Activated T-helper 1 cell treated with anti-CD3 and anti-CD28 coated beads, Interleukin-12 subunit alpha, Interleukin-12 subunit beta, Interleukin-2, Interleukin-4 antibody, amounts not matched to agents 30 ng/mL and 10 ng/mL and 1 ng/mL, durations not matched to agents 14 hours and 24 hours and 36 hours (primary cell): Measurements from ENCODE around the gene RNF11. TPM values are rescaled to one million over a fixed set of nuclear protein-coding genes. Genes with fewer than 3 reads are reported as not detected.

Source experiments
- DNase-seq: peaks from one replicate; pipeline ENCODE4 v3.0.0; 2021; ENCODE audit warnings: low spot score
- H3K27ac Mint-ChIP-seq: one replicate; pipeline ENCODE4 v1.8.0; 2021; ENCODE audit warnings: mild to moderate bottlenecking, mixed read lengths
- H3K27me3 Mint-ChIP-seq: one replicate; pipeline ENCODE4 v1.8.0; 2022; ENCODE audit warnings: mild to moderate bottlenecking, moderate library complexity, mixed read lengths; ENCODE audit not compliant: insufficient read depth
- H3K36me3 Mint-ChIP-seq: one replicate; pipeline ENCODE4 v1.8.0; 2021; ENCODE audit warnings: low read depth, mixed read lengths
- H3K4me1 Mint-ChIP-seq: one replicate; pipeline ENCODE4 v1.8.0; 2021; ENCODE audit warnings: low read depth, mixed read lengths
- H3K4me3 Mint-ChIP-seq: one replicate; pipeline ENCODE4 v1.8.0; 2021; ENCODE audit warnings: mild to moderate bottlenecking, moderate library complexity, mixed read lengths
- H3K9me3 Mint-ChIP-seq: one replicate; pipeline ENCODE4 v1.8.0; 2021; ENCODE audit warnings: mixed read lengths
- intact Hi-C: fragments of 100-400 bp; cut with micrococcal nuclease; formaldehyde crosslinking; loops from one replicate; pipeline ENCODE4 v1.15.1; 2024
- total RNA-seq: library from RNA; stranded (reverse); gene quantifications from 2 replicates; pipeline ENCODE4 v1.2.3, GENCODE V29; 2022

RNF11 gene, protein sequence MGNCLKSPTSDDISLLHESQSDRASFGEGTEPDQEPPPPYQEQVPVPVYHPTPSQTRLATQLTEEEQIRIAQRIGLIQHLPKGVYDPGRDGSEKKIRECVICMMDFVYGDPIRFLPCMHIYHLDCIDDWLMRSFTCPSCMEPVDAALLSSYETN
- 28.4 and 29.6 TPM in 2 replicates for total RNA-seq

DNA sequence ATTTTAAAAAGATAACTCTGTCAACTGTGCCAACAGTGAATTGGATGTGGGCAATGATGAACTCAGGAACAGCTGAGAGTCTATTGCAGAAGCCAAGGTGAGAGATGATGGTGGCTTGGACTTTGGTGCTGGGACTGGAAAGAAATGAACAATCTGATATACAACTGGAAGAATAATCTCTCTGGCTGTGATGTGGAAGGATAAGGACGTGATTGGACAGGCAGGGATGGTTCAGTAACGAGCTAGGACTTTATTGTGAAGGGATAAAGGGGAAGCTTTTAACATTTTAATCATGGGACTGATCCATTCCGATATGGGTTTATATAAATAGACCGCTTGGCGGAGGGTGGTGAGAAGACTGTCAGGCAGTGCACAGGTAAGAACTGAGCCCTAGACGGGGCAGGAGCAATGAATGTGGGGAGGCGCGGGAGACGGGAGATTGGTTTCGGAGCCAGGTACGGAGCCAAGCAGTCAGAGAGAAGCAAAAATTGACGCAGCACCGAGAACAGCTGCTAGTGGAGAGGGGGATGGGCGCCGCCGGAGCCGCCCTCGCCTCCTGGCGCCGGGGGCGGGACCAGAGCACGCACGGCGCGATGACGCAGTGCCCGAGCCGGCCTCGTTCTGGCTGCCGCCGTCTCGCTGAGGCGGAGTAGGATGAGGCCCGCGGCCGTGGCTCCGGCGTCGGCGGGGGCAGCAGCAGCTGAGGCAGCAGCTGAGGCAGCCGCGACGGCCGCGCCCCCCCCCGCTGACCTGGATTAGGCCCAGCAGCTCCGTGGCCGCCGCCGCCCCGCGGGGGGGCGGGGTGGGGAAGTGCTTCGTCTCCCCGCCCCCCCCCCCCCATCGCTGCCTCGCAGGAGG, at the start of gene RNF11:
TSS of gene RNF11 (plus strand) at position 601 of the 858 bp plus-strand sequence. CDS start 484 bp downstream, outside the sequence.
- Mint-ChIP-seq H3K9me3 (no peaks in the 10 kb centered on the region), H3K36me3 (peaks cover 4% of the 10 kb centered on the region), H3K27me3 (peaks cover 2% of the 10 kb centered on the region), H3K27ac (peak within 1 kb of the TSS; percentile 88), H3K4me3 (peak within 1 kb of the TSS; percentile 96), H3K4me1 (peaks cover 13% of the 10 kb centered on the region)
- intact Hi-C loops, result loop anchor here (2.0 to 10.0 kb wide), 8 partner anchors 45 to 799 kb away; partner anchors contain the start of genes CDKN2C, EPS15, KTI12 and NRDC
- DNase-seq, result peak; percentile 90

DNA sequence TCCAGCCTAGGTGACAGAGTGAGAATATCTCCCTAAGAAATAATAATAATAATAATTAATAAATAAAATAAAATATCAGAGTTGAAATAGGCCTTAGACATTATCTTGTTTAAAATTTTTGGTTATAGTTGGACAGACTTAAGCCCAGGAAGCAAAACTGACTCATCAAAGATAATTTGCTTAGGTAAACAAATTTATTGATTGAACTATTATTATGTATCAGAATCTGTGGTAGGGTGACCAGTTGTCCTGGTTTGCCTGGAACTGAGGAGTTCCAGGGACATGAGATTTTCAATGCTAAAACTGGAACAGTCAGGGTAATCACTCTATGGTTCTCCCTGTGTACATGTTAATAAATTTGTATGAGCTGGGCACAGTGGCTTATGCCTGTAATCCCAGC, 47.8 kb upstream of the RNF11 start:
- Mint-ChIP-seq H3K9me3 (no peaks in the 10 kb centered on the region), H3K4me1 (no peaks in the 10 kb centered on the region), H3K4me3 (no peak overlapping the region), H3K27me3 (peaks cover 13% of the 10 kb centered on the region), H3K27ac (no peak overlapping the region), H3K36me3 (no peaks in the 10 kb centered on the region)
- intact Hi-C loops, result no loop called here
- DNase-seq, result no peak

DNA sequence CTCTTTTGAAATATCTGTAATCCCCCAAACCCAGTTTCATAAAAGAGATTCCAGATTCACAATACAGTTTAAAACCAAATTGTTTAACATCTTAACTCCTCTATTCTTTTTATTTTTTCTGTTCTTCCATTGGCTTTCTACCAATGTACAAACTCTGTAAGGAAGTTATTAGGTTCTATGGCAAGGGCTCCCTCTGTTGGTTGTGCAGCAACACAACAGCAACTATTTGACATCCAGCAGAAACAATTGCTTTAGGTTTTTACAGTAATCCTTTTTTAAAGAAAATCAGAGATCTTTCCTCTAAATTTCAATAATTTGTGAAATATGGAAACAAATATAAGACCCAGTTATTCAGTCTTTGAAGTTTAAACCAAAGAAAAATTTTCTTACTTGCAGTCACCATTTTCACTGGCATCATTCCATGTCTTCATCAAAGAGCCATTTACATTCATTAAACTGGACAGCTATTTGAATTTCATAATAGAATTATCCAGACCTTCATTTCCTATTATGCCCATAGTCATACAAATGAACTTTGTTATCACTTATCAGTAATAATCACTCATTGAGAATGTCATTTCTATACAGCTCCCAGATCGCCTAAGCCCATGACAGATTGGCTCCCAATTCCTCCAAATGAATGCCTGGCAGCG, 46.5 kb upstream of the RNF11 start:
- peaks cover 9% of the 10 kb centered on the region for H3K27me3 Mint-ChIP-seq
- intact Hi-C loops, result loop anchor here (1.0 to 2.0 kb wide), 4 partner anchors 47 to 415 kb away; partner anchors contain the start of gene RNF11
- H3K36me3 Mint-ChIP-seq, result no peaks in the 10 kb centered on the region
- peak; percentile 11 for DNase-seq
- H3K9me3 Mint-ChIP-seq, result no peaks in the 10 kb centered on the region
- H3K4me1 Mint-ChIP-seq, result no peaks in the 10 kb centered on the region
- no peak overlapping the region for H3K4me3 Mint-ChIP-seq
- no peak overlapping the region for H3K27ac Mint-ChIP-seq

DNA sequence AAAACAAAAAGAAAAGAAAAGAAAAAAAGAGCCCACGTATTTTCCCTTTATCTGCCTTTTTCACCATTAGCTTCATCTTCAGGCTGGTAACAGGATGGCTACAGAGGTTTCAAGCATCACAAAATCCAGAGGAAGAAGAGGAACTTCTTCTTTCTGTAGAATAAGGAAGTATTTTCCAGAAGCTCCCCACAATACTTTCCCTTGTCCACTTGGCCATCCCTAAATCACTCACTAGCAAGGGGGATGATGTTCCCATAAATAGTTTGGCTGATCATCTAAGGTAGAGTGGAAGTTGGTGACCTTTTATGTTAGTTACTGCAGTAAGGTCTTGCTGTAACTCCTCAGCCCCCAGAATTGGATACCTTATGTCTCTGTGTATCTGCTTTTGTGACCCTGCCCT, 45.1 kb upstream of the RNF11 start:
- DNase-seq, result no peak
- Mint-ChIP-seq H3K27ac (no peak overlapping the region), H3K36me3 (no peaks in the 10 kb centered on the region), H3K9me3 (no peaks in the 10 kb centered on the region), H3K27me3 (peaks cover 11% of the 10 kb centered on the region), H3K4me1 (no peaks in the 10 kb centered on the region), H3K4me3 (no peak overlapping the region)
- intact Hi-C loops, result loop anchor here (2.0 kb wide), 1 partner anchor 46 kb away; the partner anchor contains the start of gene RNF11

DNA sequence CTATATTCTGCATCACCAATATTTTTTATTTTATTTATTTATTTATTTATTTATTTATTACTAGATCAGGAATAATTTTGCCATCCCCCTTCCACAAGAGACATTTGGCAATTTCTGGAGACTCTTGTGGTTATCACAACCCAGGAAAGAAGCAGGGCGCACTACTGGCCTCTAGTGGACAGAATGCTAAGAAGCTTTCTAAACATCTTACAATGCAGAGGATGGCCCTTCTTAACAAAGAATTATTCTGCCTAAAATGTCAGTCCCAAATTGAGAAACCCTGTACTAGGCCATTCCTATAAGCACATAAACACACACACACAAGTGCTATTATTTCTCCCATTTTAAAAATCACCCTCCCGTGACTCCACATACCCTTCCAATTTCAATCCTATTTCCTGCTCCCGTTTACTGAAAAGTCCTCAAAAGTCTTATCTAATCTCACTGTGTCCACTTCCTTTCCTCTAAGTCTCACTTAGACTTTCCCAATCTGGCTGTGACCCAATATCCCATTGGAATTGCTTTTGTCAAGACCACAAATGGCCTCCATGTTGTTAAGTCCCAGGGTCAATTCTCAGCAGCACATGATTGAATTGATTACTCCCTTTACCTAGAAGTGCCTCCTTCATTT, 43.7 kb upstream of the RNF11 start:
- intact Hi-C loops, result loop anchor here (1.0 kb wide), 1 partner anchor 105 kb away; no protein-coding TSS in a partner anchor
- H3K9me3 Mint-ChIP-seq, result no peaks in the 10 kb centered on the region
- H3K27me3 Mint-ChIP-seq, result peaks cover 17% of the 10 kb centered on the region
- H3K4me1 Mint-ChIP-seq, result no peaks in the 10 kb centered on the region
- H3K27ac Mint-ChIP-seq, result no peak overlapping the region
- no peak overlapping the region for H3K4me3 Mint-ChIP-seq
- no peaks in the 10 kb centered on the region for H3K36me3 Mint-ChIP-seq
- peak; percentile 19 for DNase-seq

DNA sequence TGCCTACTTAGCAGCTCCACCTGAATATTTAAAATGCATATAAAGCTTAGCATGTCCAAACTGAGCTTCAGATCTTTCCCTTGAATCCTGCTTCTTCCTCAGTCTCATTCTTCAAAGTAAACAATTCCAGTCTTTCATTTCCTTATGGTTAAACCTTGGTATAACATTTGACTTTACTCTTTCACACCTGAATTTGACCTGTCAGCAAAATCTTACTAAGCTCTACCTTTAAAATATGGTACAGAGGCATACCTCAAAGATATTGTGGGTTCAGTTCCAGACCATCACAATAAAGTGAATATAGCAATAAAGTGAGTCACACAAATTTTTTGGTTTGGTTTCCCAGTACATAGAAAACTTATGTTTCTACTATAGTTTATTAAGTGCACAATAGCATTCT, 42.5 kb upstream of the RNF11 start:
- Mint-ChIP-seq H3K4me3 (no peak overlapping the region), H3K9me3 (no peaks in the 10 kb centered on the region), H3K36me3 (no peaks in the 10 kb centered on the region), H3K4me1 (no peaks in the 10 kb centered on the region), H3K27me3 (peaks cover 17% of the 10 kb centered on the region), H3K27ac (no peak overlapping the region)
- DNase-seq, result no peak
- intact Hi-C loops, result no loop called here

DNA sequence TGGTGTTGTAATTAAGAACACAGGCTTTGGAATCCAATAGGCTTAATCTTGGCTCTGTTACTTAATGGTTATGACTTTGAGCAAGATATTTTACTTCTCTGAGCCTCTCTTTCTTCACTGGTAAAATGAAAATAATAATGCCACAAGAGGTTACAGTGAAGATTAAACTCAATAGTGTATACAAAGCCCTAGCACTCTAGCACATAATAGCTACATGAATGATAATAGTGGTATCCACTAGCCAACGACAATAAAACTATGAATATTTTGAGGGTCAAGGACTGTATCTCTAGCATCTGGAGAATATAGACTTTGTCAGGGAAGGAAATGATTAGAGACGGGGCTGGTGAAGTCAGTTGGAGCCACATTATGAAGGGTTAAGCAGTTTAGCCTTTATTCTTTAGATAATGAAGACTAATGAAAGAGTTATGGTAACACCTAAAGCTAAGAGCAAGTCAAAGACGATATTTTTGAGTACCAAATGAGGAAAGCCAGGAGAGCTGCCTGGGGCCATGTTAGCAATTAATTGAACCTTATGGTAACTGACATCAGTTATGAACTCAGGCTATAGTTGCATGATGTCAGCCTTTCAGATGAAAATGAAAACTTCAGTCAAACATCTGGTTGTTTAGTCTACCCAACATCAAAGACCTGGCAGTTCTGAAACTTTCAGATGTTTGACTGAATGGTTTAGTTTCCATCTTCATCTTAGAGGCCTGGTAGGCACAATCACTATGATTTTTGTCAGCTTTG, 32.8 kb upstream of the RNF11 start:
- H3K36me3 Mint-ChIP-seq, result no peaks in the 10 kb centered on the region
- H3K9me3 Mint-ChIP-seq, result no peaks in the 10 kb centered on the region
- no peak overlapping the region for H3K4me3 Mint-ChIP-seq
- no peaks in the 10 kb centered on the region for H3K27me3 Mint-ChIP-seq
- intact Hi-C loops, result no loop called here
- DNase-seq, result no peak
- H3K4me1 Mint-ChIP-seq, result no peaks in the 10 kb centered on the region
- H3K27ac Mint-ChIP-seq, result no peak overlapping the region

DNA sequence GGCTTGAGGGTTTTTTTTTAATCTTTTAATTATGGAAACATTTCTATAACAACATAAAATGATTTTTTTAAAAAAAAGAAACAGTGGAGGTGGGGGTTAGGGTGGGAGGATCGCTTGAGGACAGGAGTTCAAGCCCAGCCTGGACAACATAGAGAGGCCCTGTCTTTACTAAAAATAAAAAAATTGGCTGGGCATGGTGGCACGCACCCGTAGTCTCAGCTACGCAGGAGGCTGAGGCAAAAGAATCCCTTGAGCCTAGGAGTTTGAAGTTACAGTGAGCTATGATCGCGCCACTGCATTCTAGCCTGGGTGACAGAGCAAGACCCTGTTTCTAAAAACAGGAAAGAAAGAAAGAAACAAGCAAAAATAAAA, 32.2 kb upstream of the RNF11 start:
- Mint-ChIP-seq H3K27me3 (no peaks in the 10 kb centered on the region), H3K27ac (no peak overlapping the region), H3K36me3 (no peaks in the 10 kb centered on the region), H3K4me1 (no peaks in the 10 kb centered on the region), H3K9me3 (no peaks in the 10 kb centered on the region), H3K4me3 (no peak overlapping the region)
- intact Hi-C loops, result no loop called here
- no peak for DNase-seq

DNA sequence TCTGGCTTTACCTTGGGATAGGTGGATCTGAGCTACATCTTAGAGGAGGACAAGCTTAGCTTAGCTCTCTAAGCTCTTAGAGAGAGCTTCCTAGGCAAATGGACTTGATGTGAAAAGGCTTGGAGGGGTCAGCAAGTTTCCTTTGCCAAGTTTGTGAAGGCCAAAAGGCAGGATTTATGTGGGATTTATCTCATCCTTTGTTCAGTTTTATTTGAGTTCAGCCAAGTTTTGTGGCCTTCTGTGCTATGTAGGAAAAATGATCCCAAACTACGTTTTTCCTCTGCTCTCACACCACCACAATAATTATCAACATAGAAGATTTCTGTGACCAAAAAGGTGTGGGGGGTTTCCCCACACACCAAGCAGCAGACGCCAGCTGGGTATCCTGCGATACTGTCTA, 26.0 kb upstream of the RNF11 start:
- Mint-ChIP-seq H3K27ac (no peak overlapping the region), H3K36me3 (no peaks in the 10 kb centered on the region)
- intact Hi-C loops, result no loop called here

DNA sequence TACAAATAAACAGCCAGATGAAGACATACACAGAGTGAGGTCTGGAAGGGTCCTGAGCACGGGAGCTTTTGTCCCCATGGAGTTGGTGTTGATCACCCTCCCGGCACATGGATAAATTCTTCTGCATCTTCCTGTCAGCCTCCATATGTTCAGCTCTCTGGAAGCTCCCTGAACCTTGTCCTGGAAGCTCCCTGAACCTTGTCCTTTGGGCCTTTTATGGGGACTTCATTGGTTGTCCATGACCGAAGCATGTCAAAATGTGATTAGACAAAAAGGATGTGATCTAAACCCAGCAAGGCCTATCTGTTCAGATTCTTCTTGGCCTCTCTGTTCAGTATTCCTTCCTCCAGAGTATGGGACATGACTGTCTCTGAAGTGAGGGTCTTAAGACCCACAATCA, 25.4 kb upstream of the RNF11 start:
- intact Hi-C loops, result no loop called here
- Mint-ChIP-seq H3K27ac (no peak overlapping the region), H3K4me3 (no peak overlapping the region), H3K9me3 (no peaks in the 10 kb centered on the region), H3K4me1 (peaks cover 14% of the 10 kb centered on the region), H3K36me3 (no peaks in the 10 kb centered on the region), H3K27me3 (no peaks in the 10 kb centered on the region)
- DNase-seq, result no peak

More for the DNA sequence above, 26.0 kb upstream of the RNF11 start:
- DNase-seq, result no peak
- H3K4me3 Mint-ChIP-seq, result no peak overlapping the region
- H3K4me1 Mint-ChIP-seq, result peaks cover 8% of the 10 kb centered on the region
- H3K27me3 Mint-ChIP-seq, result no peaks in the 10 kb centered on the region
- H3K9me3 Mint-ChIP-seq, result no peaks in the 10 kb centered on the region

DNA sequence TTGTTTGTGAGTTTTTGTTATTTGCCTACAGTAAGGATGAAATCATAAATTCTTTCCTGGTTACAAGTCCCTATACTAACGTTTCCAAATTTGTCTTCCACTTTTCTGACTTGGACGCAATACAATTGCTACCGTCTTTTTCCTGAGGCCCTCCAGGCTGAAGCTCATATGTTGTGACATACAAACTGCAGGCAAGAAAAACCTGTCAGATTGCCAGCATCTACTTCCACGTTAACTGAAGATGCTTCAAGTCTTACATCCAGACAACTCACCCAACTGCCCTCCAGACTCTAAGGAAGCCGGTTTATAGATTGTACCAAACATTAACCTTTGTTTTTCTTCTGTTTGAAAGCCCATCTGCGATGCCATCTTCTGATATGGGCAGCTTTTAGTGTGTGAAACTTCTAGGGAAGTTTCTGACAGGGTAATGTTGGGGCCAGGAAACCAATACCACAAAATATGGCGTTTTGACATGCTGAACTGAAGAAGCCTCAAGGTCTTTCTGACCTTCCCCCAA, 21.4 kb upstream of the RNF11 start:
- Mint-ChIP-seq H3K36me3 (no peaks in the 10 kb centered on the region), H3K9me3 (no peaks in the 10 kb centered on the region), H3K4me3 (peak overlapping the region; percentile 16), H3K4me1 (peaks cover 17% of the 10 kb centered on the region), H3K27me3 (no peaks in the 10 kb centered on the region), H3K27ac (peak overlapping the region; percentile 32)
- intact Hi-C loops, result loop anchor here (5.0 kb wide), 1 partner anchor 83 kb away; no protein-coding TSS in a partner anchor
- DNase-seq, result peak; percentile 2

DNA sequence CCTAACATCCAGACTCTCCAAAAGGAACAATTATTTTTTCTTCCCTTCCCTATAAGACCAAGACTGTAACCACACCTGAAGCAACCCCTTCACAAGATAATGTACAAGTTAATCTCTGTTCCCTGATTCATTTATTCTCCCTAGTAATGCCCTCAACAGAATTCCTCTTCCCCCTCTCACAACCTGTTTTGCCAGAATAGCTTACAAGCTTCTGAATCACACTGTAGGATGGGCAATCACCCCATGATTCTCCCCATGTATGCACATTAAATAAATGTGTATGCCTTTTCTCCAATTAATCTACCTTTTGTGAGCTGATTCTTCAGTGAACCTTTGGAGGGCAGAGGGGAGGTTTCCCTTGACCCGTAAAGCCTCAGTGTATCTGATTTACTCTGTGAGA, 20.9 kb upstream of the RNF11 start:
- Mint-ChIP-seq H3K4me3 (no peak overlapping the region), H3K9me3 (no peaks in the 10 kb centered on the region), H3K4me1 (peaks cover 18% of the 10 kb centered on the region), H3K27ac (no peak overlapping the region), H3K36me3 (no peaks in the 10 kb centered on the region), H3K27me3 (no peaks in the 10 kb centered on the region)
- intact Hi-C loops, result loop anchor here (5.0 kb wide), 1 partner anchor 82 kb away; no protein-coding TSS in a partner anchor
- DNase-seq, result no peak
